GM12878 (cell line): ENCODE measurements around the gene CDH20. TPM values are rescaled to one million over a fixed set of nuclear protein-coding genes. Genes with fewer than 3 reads are reported as not detected.

Experiments
- ATAC-seq: fragments of 200-7000 bp; cut with Tn5 transposase; 3 replicates; pipeline ENCODE4 v1.9.1; 2020; ENCODE audit warnings: mild to moderate bottlenecking, moderate library complexity
- BruUV-seq: library from RNA; stranded (reverse); fragments of 400-500 nt; replicated peaks from 2 replicates; lab custom pipeline; 2021; lab: Mats Ljungman, UMichigan
- CTCF ChIA-PET: fragments of 300-600 bp; sonication (Branson Sonifier 250); formaldehyde crosslinking; extraction: SDS; loops from one replicate; lab custom pipeline; 2021; ENCODE audit warnings: inconsistent platforms; lab: Yijun Ruan, JAX
- POLR2A ChIA-PET: fragments of 350-600 bp; formaldehyde crosslinking; extraction: SDS; loops from one replicate; lab custom pipeline; 2021; ENCODE audit warnings: inconsistent platforms; lab: Charles Lee
- RAD21 ChIA-PET: fragments of 300-600 bp; sonication (Branson Sonifier 250); formaldehyde crosslinking; loops from one replicate; lab custom pipeline; 2023; ENCODE audit warnings: antibody characterized with exemption; ENCODE audit not compliant: unreplicated experiment; lab: Charles Lee
- SMC1A ChIA-PET: fragments of 300-600 bp; sonication (Branson Sonifier 250); formaldehyde crosslinking; loops from one replicate; lab custom pipeline; 2023; ENCODE audit not compliant: unreplicated experiment, uncharacterized antibody; lab: Charles Lee
- DNase-seq: peaks from one replicate; pipeline ENCODE4 v3.0.0-alpha.2; 2011; ENCODE audit warnings: low read depth, low spot score
- FAIRE-seq: peaks from 3 replicates; lab custom pipeline; 2011; peaks lifted over from hg19 to GRCh38; lab: Jason Lieb, UNC
- H2AFZ ChIP-seq: 2 replicates; pipeline ENCODE4 v1.6.0; 2011; ENCODE audit warnings: low read depth, low read length, control low read depth; ENCODE audit not compliant: control insufficient read depth
- H3K27ac ChIP-seq: 2 replicates; pipeline ENCODE4 v1.5.1; 2011; ENCODE audit warnings: control low read depth; ENCODE audit not compliant: control insufficient read depth, insufficient read depth
- H3K27me3 ChIP-seq, 2 experiments: replicated peaks in 1 of 2; 2 replicates each; pipeline versions ENCODE4 v1.6.0 to v1.6.1; 2011; ENCODE audit warnings: low read length in 1 of 2; ENCODE audit not compliant: control insufficient read depth in 2 of 2, insufficient read depth in 2 of 2
- H3K36me3 ChIP-seq, 2 experiments: 2 replicates each; pipeline ENCODE4 v1.5.1; 2011; ENCODE audit warnings: low read length in 1 of 2; ENCODE audit not compliant: control insufficient read depth in 2 of 2, insufficient read depth in 2 of 2
- H3K4me1 ChIP-seq: 2 replicates; pipeline ENCODE4 v1.6.1; 2011; ENCODE audit warnings: mild to moderate bottlenecking, low read length, moderate library complexity, mixed read lengths; ENCODE audit not compliant: control insufficient read depth, insufficient read depth
- H3K4me2 ChIP-seq: 2 replicates; pipeline ENCODE4 v1.6.0; 2011; ENCODE audit warnings: control low read depth; ENCODE audit not compliant: control insufficient read depth, insufficient read depth
- H3K4me3 ChIP-seq: fragments of 200-600 bp; sonication (generic); 2 replicates; pipeline ENCODE4 v1.5.1; 2016
- H3K79me2 ChIP-seq: 2 replicates; pipeline ENCODE4 v1.6.0; 2011; ENCODE audit warnings: low read length; ENCODE audit not compliant: control insufficient read depth, insufficient read depth
- H3K9ac ChIP-seq: 2 replicates; pipeline ENCODE4 v1.8.0; 2011; ENCODE audit warnings: low read length, control low read depth, mixed read lengths; ENCODE audit not compliant: control insufficient read depth, insufficient read depth
- H3K9me3 ChIP-seq: replicated peaks from 3 replicates; pipeline ENCODE4 v1.5.1; 2011; ENCODE audit warnings: mild to moderate bottlenecking, low read length; ENCODE audit not compliant: control insufficient read depth, insufficient read depth
- H4K20me1 ChIP-seq: 2 replicates; pipeline ENCODE4 v1.6.0; 2011; ENCODE audit not compliant: control insufficient read depth, insufficient read depth
- BHLHE40 ChIP-seq, 2 experiments: fragments of 450-650 bp in 1 of 2; IDR thresholded peaks; 2 replicates each; pipeline ENCODE4 v1.6.1; 2011 to 2017; ENCODE audit warnings: low read depth in 2 of 2, borderline replicate concordance in 1 of 2, improper control_type of control experiment in 1 of 2, low read length in 1 of 2, mild to moderate bottlenecking in 1 of 2
- JUND ChIP-seq: IDR thresholded peaks from 2 replicates; pipeline ENCODE4 v1.6.1; 2012; ENCODE audit warnings: low read depth, mild to moderate bottlenecking, low read length, improper control_type of control experiment, moderate library complexity
- MEF2B ChIP-seq: fragments of 450-650 bp; IDR thresholded peaks from 2 replicates; pipeline ENCODE4 v1.6.1; 2018; ENCODE audit warnings: mild to moderate bottlenecking, moderate library complexity; ENCODE audit not compliant: partially characterized antibody, poor library complexity, severe bottlenecking
- STAT3 ChIP-seq: IDR thresholded peaks from 2 replicates; pipeline ENCODE4 v1.6.1; 2011; ENCODE audit warnings: low read depth, low read length, improper control_type of control experiment
- TCF3 ChIP-seq: IDR thresholded peaks from 2 replicates; pipeline ENCODE4 v1.6.1; 2012; ENCODE audit warnings: low read depth, mild to moderate bottlenecking, low read length, borderline replicate concordance; ENCODE audit not compliant: insufficient read depth
- YBX1 ChIP-seq: fragments of 450-650 bp; IDR thresholded peaks from 2 replicates; pipeline ENCODE4 v1.6.1; 2016; ENCODE audit warnings: antibody characterized with exemption
- ZBTB4 ChIP-seq: fragments of 450-650 bp; formaldehyde crosslinking; IDR thresholded peaks from 2 replicates; pipeline ENCODE4 v1.4.0; 2022; ENCODE audit warnings: mild to moderate bottlenecking, moderate library complexity
- in situ Hi-C: fragments of 300-500 bp; cut with MboI; formaldehyde crosslinking; loops from 9 replicates; pipeline ENCODE4 v1.14.3; 2018; ENCODE audit warnings: mixed read lengths
- intact Hi-C: fragments of 100-400 bp; cut with micrococcal nuclease; formaldehyde crosslinking; loops from one replicate; pipeline ENCODE4 v1.14.2; 2022; ENCODE audit not compliant: unreplicated experiment
- polyA plus RNA-seq, 11 experiments: library from polyadenylated mRNA; depleted of rRNA in 4 of 11; unstranded in 6 of 11; stranded (reverse) in 5 of 11; fragments of >200 nt; fragmentation: Nextera tagmentation in 4 of 11; fragmentation: Illumina TruSeq in 1 of 11; extraction: Ambion mirVana in 4 of 11; extraction: Trizol in 1 of 11; gene quantifications; 1 replicate in 1 of 11; 2 replicates in 10 of 11; pipeline versions ENCODE4 v1.2.1 to v1.2.3, GENCODE V29; 2011 to 2016; ENCODE audit warnings: inconsistent platforms in 2 of 11, missing spikeins in 2 of 11, low read depth in 1 of 11
- total RNA-seq, 4 experiments: library from RNA; depleted of rRNA in 3 of 4; stranded (reverse); fragments of >200 nt in 3 of 4; fragmentation: Illumina TruSeq in 1 of 4; extraction: Trizol in 1 of 4; gene quantifications; 2 replicates each; pipeline versions ENCODE4 v1.2.1 to v1.2.3, GENCODE V29; 2013 to 2021

The CDH20 gene
- total and polyA plus RNA-seq, 10 of the 15 experiments (the other 5 are each of a cell fraction or from before 2014, with no cell fraction given): not detected

- H3K4me1 ChIP-seq: no peaks in the 10 kb centered on the region
- no peak for ATAC-seq
- no peak overlapping the region for H2AFZ ChIP-seq
- intact Hi-C loops: no loop called here
- H3K4me3 ChIP-seq: no peak overlapping the region
- H3K9me3 ChIP-seq: no peaks in the 10 kb centered on the region
- no peaks in the 10 kb centered on the region for H4K20me1 ChIP-seq
- H3K79me2 ChIP-seq: no peaks in the 10 kb centered on the region
- no peak for DNase-seq
- H3K27me3 ChIP-seq: no peaks in the 10 kb centered on the region; a peak in 1 of 4 replicates
- H3K4me2 ChIP-seq: no peak overlapping the region
- no TSS peak for BruUV-seq
- no peak overlapping the region for H3K27ac ChIP-seq
- in situ Hi-C loops: no loop called here
- CTCF ChIA-PET: no interaction called here
- TF ChIP-seq BHLHE40 (IDR thresholded peaks at IDR 0.05; ENCODE audit: borderline replicate concordance in 1 of 2, low read depth in 2 of 2, low read length in 1 of 2) (no peak), MEF2B (no peak), TCF3 (no peak), YBX1 (no peak), ZBTB4 (CRISPR knock-in tag) (no peak), JUND (no peak), STAT3 (no peak)
- no peaks in the 10 kb centered on the region for H3K36me3 ChIP-seq
- POLR2A ChIA-PET: no interaction called here
- FAIRE-seq: no peak
- SMC1A ChIA-PET: no interaction called here
- RAD21 ChIA-PET: no interaction called here
- no peak overlapping the region for H3K9ac ChIP-seq
Observed at GRCh38 chr18:61348230-61348629, 15.0 kb downstream of the CDH20 start.
